HG03108 (cell line): ENCODE data around the gene TMEM74B.
"Not testable (repeated sequence)": the region's sequence is repeated elsewhere in the genome, so short reads cannot be mapped to it uniquely, and the experiment has no call there.

Experiments used
- ATAC-seq: cut with Tn5 transposase; IDR thresholded peaks from one replicate; pipeline ENCODE4 v1.9.1; 2021; ENCODE audit warnings: moderate library complexity; ENCODE audit not compliant: unreplicated experiment

Gene TMEM74B

DNA sequence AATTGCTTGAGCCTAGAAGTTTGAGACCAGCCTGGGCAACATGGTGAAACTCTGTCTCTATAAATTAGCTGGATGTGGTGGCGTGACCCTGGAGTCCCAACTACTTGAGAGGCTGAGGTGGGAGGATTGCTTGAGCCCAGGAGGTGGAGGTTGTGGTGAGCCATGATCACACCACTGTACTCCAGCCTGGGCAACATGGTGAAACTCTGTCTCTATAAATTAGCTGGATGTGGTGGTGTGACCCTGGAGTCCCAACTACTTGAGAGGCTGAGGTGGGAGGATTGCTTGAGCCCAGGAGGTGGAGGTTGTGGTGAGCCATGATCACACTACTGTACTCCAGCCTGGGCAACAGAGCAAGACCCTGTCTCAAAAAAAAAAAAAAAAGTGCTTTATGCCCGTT lies 35.0 kb downstream of the TMEM74B start:
- not testable (repeated sequence) for ATAC-seq

DNA sequence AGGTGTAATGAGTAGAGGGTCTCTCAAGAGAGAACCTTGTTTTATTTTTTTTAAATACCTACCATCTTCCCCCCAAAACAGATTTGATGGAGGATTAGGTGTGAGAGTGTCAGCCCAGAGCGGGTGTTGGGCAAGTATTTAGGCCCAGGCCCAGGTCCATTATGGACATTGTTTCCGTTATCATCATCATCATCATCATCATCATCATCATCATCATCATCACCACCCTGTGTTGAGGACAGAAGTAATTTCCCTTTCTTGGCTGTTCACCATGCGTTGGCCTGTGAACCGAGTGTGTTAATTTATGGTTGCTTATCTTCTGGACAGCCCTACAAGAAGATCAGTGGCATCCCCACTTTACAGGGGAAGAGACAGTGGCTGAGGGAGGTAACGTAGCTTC lies 37.8 kb downstream of the TMEM74B start:
- ATAC-seq = no peak

DNA sequence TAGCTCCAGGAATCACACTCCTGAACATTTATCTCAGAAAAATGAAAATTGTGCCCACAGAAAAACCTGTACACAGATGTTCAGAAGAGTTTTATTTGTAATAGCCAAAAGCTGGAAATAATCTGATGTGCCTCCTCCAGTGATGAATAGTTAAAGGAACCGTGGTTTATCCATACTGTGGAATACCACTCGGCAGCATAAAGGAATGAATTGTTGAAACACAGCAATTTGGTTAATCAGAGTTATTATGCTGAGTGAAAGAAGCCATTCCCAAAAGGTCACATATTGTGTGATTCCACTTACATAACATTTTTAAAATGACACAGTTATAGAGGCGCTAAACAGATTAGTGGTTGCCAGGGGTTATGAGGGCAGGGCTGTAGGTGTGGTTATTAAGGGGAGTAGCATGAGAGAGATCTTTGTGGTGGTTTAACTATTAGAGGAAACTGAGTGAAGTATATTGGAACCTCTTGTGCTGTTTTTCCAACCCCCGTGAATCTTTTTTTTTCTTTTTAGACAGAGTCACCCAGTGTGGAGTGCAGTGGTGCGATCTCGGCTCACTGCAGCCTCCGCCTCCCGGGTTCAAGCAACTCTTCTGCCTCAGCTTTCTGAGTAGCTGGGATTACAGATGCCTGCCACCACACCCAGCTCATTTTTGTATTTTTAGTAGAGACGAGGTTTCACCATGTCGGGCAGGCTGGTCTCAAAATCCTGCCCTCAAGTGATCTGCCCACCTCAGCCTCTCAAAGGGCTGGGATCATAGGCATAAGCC lies 40.2 kb downstream of the TMEM74B start:
- ATAC-seq = no peak

GRCh38 chr20:1137236-1137635 lies 47.5 kb downstream of the TMEM74B start:
- no peak for ATAC-seq

DNA sequence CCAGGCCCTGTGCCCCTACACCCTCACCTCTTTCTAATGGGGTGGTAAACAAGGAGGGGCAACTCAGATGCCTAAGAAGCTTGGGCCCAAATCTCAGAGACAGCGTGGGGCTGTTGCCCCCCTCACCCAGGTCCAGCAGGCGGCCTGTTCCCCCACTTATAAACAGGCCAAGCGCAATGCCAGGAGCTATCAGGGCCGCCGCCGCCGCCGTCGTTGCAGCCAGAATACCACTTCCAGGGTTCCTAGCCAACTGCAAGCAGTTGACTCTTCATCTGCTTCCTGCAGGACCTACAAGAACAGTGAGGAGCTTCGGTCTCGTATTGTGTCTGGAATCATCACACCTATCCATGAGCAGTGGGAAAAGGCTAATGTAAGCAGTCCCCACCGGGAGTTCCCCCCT lies 49.9 kb downstream of the TMEM74B start:
- no peak for ATAC-seq

GRCh38 chr20:1134355-1134754 lies 50.4 kb downstream of the TMEM74B start:
- ATAC-seq = no peak

DNA sequence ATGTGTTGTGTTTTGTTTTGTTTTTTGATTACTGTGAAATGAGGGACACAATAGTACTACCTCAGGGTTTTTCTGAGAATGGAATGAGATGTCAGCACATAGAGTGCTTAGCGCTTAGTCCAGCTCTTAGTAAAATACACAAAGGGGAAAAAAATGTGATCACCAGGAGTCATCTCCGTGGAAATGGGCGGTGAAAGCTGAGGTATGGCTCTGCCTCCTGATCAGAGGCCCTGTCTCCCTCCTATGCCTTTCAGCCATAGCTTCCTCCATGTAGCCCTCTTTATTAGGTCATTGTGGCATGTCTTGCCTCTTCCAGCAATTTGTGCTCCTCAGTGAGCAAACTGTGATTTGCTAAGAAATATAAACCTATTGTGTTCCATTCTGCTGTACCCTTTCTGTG lies 53.4 kb downstream of the TMEM74B start:
- no peak for ATAC-seq

- ATAC-seq = no peak
Measured at GRCh38 chr20:1130847-1131246, 53.9 kb downstream of the TMEM74B start.
